Mammary epithelial cell (primary cell): Measurements from ENCODE around the gene PLPP4.

Source experiments
- CTCF ChIP-seq, 2 donors: IDR thresholded peaks in 1 of 2; conservative IDR thresholded peaks in 1 of 2; 2 replicates each; pipeline ENCODE4 v1.5.1; 2011 to 2012; ENCODE audit warnings: inconsistent platforms in 2 of 2, low read length in 2 of 2, mild to moderate bottlenecking in 2 of 2, control low read depth in 1 of 2, low read depth in 1 of 2; ENCODE audit not compliant: insufficient read depth in 1 of 2; ENCODE audit errors: extremely low read depth in 1 of 2
- EZH2 ChIP-seq: IDR thresholded peaks from 2 replicates; pipeline ENCODE4 v1.6.1; 2012; ENCODE audit warnings: low read length, inconsistent platforms, borderline replicate concordance

- TF ChIP-seq CTCF (conservative IDR thresholded peaks at IDR 0.05 in 1 of 2, IDR thresholded peaks at IDR 0.05 in 1 of 2; ENCODE audit: extremely low read depth in 1 of 2, insufficient read depth in 1 of 2, low read depth in 1 of 2, low read length in 2 of 2) = no peak
- no peak for TF ChIP-seq EZH2
Measured at GRCh38 chr10:120593693-120594092, 136.7 kb downstream of the PLPP4 start.
